Panc1 (cell line): Measurements from ENCODE around the gene MYO5B. TPM values are rescaled to one million over a fixed set of nuclear protein-coding genes. Genes with fewer than 3 reads are reported as not detected.

Source experiments
- ATAC-seq: fragments of 200-7000 bp; cut with Tn5 transposase; 2 replicates; pipeline ENCODE4 v1.9.1; 2020; ENCODE audit warnings: mild to moderate bottlenecking, moderate library complexity
- BruUV-seq: library from RNA; stranded (reverse); fragments of 400-500 nt; replicated peaks from 2 replicates; lab custom pipeline; 2021; lab: Mats Ljungman, UMichigan
- CTCF ChIA-PET: fragments of 300-600 bp; sonication (Branson Sonifier 250); formaldehyde crosslinking; loops from one replicate; lab custom pipeline; 2022; ENCODE audit warnings: antibody characterized with exemption; lab: Charles Lee
- POLR2A ChIA-PET: fragments of 300-600 bp; sonication (Branson Sonifier 250); formaldehyde crosslinking; loops from one replicate; lab custom pipeline; 2022; ENCODE audit warnings: antibody characterized with exemption; lab: Charles Lee
- DNase-seq: peaks from one replicate; pipeline ENCODE4 v3.0.0-alpha.2; 2010; ENCODE audit warnings: low read depth, low spot score
- H3K27ac ChIP-seq: 2 replicates; pipeline ENCODE4 v1.5.1; 2011; ENCODE audit warnings: mild to moderate bottlenecking, low read length, inconsistent platforms
- H3K27me3 ChIP-seq: fragments of 200-500 bp; sonication (Bioruptor generic); 2 replicates; pipeline ENCODE4 v1.6.0; 2014; ENCODE audit warnings: low read length, inconsistent platforms; ENCODE audit not compliant: control insufficient read depth, insufficient read depth
- H3K36me3 ChIP-seq: fragments of 200-500 bp; sonication (Bioruptor generic); 2 replicates; pipeline ENCODE4 v1.5.1; 2014; ENCODE audit warnings: inconsistent platforms, mild to moderate bottlenecking, low read length, moderate library complexity; ENCODE audit not compliant: control insufficient read depth, insufficient read depth
- H3K4me1 ChIP-seq: 2 replicates; pipeline ENCODE4 v1.5.1; 2011; ENCODE audit warnings: inconsistent platforms, mild to moderate bottlenecking, low read length, moderate library complexity; ENCODE audit not compliant: control insufficient read depth, insufficient read depth
- H3K4me3 ChIP-seq, 2 experiments: 2 replicates each; pipeline ENCODE4 v1.5.1; 2011 to 2012; ENCODE audit warnings: low read depth in 2 of 2, low read length in 2 of 2, mild to moderate bottlenecking in 2 of 2, inconsistent platforms in 1 of 2, moderate library complexity in 1 of 2
- H3K9me3 ChIP-seq: fragments of 200-500 bp; sonication (Bioruptor generic); 2 replicates; pipeline ENCODE4 v1.5.1; 2014; ENCODE audit warnings: low read depth, mild to moderate bottlenecking, inconsistent platforms, low read length, moderate library complexity; ENCODE audit not compliant: control insufficient read depth, insufficient read depth
- CTCF ChIP-seq: fragments of 450-650 bp; IDR thresholded peaks from 2 replicates; pipeline ENCODE4 v1.5.1; 2017; ENCODE audit warnings: mild to moderate bottlenecking
- POLR2AphosphoS5 ChIP-seq: IDR thresholded peaks from 2 replicates; pipeline ENCODE4 v1.6.1; 2012; ENCODE audit warnings: mild to moderate bottlenecking, low read depth, low read length, moderate library complexity
- REST ChIP-seq, 2 experiments: IDR thresholded peaks; 2 replicates each; pipeline ENCODE4 v1.6.1; 2011 to 2012; ENCODE audit warnings: low read depth in 2 of 2, control low read depth in 1 of 2, low read length in 1 of 2, mild to moderate bottlenecking in 1 of 2, moderate library complexity in 1 of 2; ENCODE audit not compliant: insufficient read depth in 1 of 2
- SIN3A ChIP-seq: IDR thresholded peaks from 2 replicates; pipeline ENCODE4 v1.6.1; 2012; ENCODE audit warnings: low read depth, mild to moderate bottlenecking, low read length, moderate library complexity, borderline replicate concordance; ENCODE audit not compliant: insufficient read depth
- TCF7L2 ChIP-seq: IDR thresholded peaks from 2 replicates; pipeline ENCODE4 v1.6.1; 2011; ENCODE audit warnings: mild to moderate bottlenecking, low read depth, low read length, inconsistent platforms
- in situ Hi-C: cut with HindIII; loops from 2 replicates; pipeline ENCODE4 v1.10.0; 2016; ENCODE audit warnings: low sequenced_read_pairs, low pct_unique_long_range_greater_than_20kb
- intact Hi-C: fragments of 100-400 bp; cut with micrococcal nuclease; formaldehyde crosslinking; loops from one replicate; pipeline ENCODE4 v1.10.0; 2022; ENCODE audit not compliant: unreplicated experiment
- total RNA-seq: library from RNA; stranded (reverse); gene quantifications from one replicate; pipeline ENCODE4 v1.2.1, GENCODE V29; 2021; ENCODE audit not compliant: unreplicated experiment

MYO5B gene
- total RNA-seq, 1 experiment from 2014 or later = 0.31 TPM

GRCh38 chr18:50099725-50100407 is 95.1 kb downstream of the MYO5B start:
- Histone ChIP-seq H3K4me1 (no peaks in the 10 kb centered on the region), H3K36me3 (no peaks in the 10 kb centered on the region), H3K27ac (no peak overlapping the region), H3K4me3 (no peak overlapping the region), H3K9me3 (no peaks in the 10 kb centered on the region), H3K27me3 (no peaks in the 10 kb centered on the region)
- no peak for DNase-seq
- CTCF ChIA-PET = interaction anchor here (0.6 kb wide), 1 partner anchor 83 kb away, joined by 6 read pairs; no protein-coding TSS in a partner anchor
- BruUV-seq = no TSS peak
- TF ChIP-seq CTCF (no peak), POLR2AphosphoS5 (no peak), TCF7L2 (no peak), REST (IDR thresholded peaks at IDR 0.05; ENCODE audit: insufficient read depth in 1 of 2, low read depth in 2 of 2, low read length in 1 of 2) (no peak), SIN3A (no peak)
- no peak for ATAC-seq
- POLR2A ChIA-PET = no interaction called here
- in situ Hi-C loops (no loop called here), intact Hi-C loops (no loop called here)

- Histone ChIP-seq H3K27ac (no peak overlapping the region), H3K4me1 (no peaks in the 10 kb centered on the region), H3K27me3 (no peaks in the 10 kb centered on the region), H3K36me3 (no peaks in the 10 kb centered on the region), H3K9me3 (no peaks in the 10 kb centered on the region), H3K4me3 (no peak overlapping the region)
- in situ Hi-C loops (no loop called here), intact Hi-C loops (no loop called here)
- DNase-seq (no peak), ATAC-seq (no peak)
- POLR2A ChIA-PET = no interaction called here
- TF ChIP-seq CTCF (no peak), REST (IDR thresholded peaks at IDR 0.05; ENCODE audit: insufficient read depth in 1 of 2, low read depth in 2 of 2, low read length in 1 of 2) (no peak), TCF7L2 (no peak), SIN3A (no peak), POLR2AphosphoS5 (no peak)
- CTCF ChIA-PET = no interaction called here
- BruUV-seq = no TSS peak
These were observed 97.2 kb downstream of the MYO5B start for GRCh38 chr18:50097702-50098101.
